Left ventricle myocardium superior (tissue), 1 donor: ENCODE results near the gene SESN3. TPM values are rescaled to one million over a fixed set of nuclear protein-coding genes. Genes with fewer than 3 reads are reported as not detected.
"Not testable (repeated sequence)": the region's sequence is repeated elsewhere in the genome, so short reads cannot be mapped to it uniquely, and the experiment has no call there.

Experiments
- ATAC-seq: fragments of 200-7000 bp; cut with Tn5 transposase; one replicate; pipeline ENCODE4 v1.9.1; 2020; ENCODE audit warnings: mild to moderate bottlenecking, moderate library complexity
- DNase-seq: peaks from one replicate; pipeline ENCODE4 v3.0.0-alpha.2; 2020
- intact Hi-C: fragments of 100-400 bp; cut with micrococcal nuclease; formaldehyde crosslinking; loops from one replicate; pipeline ENCODE4 v1.11.0; 2022
- total RNA-seq: library from RNA; stranded (reverse); fragmentation: NEBNext Ultra II Directional; extraction: Animal tissue kit (Norgen Biotek cat#: 25700); gene quantifications from one replicate; pipeline ENCODE4 v1.2.1, GENCODE V29; 2021
- donor health status: DM: no; HTN: yes; CAD: no; lungs with severe emphysema.

SESN3 gene
- total RNA-seq, 1 donor from 2014 or later, result 5.7 TPM

DNA sequence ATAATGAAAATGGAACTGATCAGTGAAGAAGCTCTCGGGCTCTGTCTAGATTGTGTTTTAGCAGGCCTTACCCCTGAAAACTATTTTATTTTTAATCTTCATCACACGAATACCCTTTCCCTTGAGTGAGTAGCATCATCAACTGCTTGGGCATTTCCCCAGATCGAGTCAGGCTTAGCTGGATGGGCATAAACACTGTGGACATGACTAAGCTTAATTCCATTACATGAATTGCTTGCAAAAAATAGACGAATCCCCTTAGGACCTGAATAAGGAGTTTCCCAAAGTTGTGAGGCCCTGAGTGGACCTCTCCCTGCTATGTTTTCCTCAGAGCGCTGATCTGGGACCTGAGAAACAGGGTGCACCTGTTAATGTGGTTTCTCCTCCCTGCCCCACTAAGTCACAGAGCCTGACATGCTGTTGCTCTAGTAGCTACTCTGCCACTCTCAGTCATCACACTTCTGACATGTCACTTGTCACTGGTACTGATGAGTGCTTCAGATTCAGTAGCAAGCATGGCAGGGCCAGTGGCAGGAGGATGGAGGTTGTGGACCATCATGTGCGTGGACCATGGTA lies 87.8 kb downstream of the SESN3 start:
- no peak for ATAC-seq
- intact Hi-C loops, result loop anchor here (10.0 kb wide), 1 partner anchor 48 kb away; no protein-coding TSS in a partner anchor
- DNase-seq, result no peak

DNA sequence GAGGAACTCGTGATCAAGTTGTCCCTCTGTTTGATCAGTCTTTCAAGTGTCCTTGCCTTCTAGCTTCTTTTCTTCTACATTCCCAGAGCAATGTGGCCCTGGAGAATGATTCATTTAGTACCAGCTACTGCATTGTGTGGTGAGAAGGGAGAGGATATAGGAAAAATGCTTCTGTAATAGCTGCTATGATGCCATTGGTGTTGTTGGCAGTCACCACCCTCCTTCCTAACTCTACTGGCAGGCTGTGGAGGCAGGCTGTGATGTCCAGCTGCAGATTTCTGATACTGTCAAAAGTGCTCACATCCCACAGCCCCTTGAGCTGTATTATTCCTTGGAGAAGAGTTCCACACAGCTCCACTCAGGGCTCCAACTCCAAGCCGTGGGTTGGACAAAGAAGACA lies 88.6 kb downstream of the SESN3 start:
- no peak for ATAC-seq
- DNase-seq, result no peak
- intact Hi-C loops, result loop anchor here (10.0 kb wide), 1 partner anchor 48 kb away; no protein-coding TSS in a partner anchor

DNA sequence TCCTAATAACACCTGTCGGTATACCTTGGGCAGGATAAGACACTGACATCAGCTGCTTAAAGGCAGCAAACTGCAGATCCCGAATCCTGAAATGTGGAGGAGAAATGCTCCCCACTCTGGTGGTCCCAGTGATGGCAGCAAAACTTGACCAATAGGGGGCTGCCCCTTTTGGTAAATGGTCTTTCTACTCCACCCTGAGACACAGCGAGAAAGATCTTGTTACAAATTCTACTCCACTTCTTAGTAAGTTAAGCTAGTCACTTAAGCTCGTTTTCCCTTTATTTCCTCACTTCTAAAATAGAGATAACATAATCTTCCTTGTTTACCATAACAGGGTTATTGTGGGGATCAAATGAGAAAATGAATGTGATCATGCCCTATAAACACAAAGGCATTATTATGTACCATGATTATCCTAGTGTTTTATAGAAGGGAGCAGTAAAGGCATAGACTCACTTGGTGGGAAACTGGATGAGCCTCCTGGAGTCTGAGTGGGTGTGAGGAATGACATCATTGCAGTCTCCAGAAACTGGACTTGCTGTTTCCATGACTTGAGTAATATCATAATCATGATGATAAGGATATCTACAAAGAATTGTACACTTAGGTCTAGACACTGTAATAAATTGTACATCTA lies 90.5 kb downstream of the SESN3 start:
- ATAC-seq (no peak), DNase-seq (no peak)
- intact Hi-C loops, result loop anchor here (10.0 kb wide), 1 partner anchor 46 kb away; no protein-coding TSS in a partner anchor

DNA sequence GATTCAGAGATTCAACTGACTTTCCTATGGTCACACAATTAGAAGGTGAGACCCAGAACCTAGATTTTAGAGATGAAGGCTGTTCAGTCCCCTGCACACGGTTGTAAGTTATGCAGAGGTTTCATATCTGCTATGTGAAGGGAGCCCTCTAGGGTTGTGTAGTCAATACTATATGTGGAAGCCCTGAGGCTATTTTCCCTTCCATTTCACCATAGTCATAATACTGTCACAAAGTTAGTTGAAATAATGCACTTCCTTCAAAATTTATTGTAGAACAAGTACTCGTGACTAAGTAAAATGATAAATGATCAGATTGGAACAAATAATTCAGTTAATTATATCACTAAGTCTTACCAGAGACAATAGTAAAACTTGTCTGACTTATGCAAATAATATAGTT lies 92.6 kb downstream of the SESN3 start:
- no peak for DNase-seq
- ATAC-seq, result peak; percentile 24
- intact Hi-C loops, result no loop called here

DNA sequence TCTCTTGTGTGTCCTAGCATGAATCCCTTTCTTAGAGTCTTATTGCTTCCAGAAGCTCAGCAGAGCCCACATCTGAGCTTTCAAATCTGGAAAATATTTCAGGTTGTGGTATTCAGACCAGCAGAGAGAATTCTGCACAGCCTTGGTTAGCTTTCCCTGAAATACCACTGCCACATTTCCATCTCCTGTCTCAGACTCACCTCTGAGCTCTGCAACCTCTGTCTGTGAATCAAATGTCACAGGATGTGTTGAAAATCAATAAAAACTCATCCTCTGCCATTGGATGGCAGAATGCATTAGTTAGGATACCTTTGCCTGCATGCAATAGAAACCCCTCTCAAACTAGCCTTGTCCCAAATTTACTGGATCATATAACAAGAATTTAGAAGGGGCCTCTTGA lies 93.7 kb downstream of the SESN3 start:
- DNase-seq (no peak), ATAC-seq (no peak)
- intact Hi-C loops, result no loop called here

DNA sequence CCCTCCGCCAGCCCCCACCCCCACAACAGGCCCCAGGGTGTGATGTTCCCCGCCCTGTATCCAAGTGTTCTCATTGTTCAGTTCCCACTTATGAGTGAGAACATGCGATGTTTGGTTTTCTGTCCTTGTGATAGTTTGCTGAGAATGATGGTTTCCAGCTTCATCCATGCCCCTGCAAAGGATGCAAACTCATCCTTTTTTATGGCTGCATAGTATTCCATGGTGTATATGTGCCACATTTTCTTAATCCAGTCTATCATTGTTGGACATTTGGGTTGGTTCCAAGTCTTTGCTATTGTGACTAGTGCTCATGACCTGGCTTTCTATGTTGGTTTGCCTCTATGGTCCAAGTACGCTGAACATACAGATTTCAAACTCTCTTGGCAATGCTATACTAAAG lies 94.3 kb downstream of the SESN3 start:
- DNase-seq, ATAC-seq, intact Hi-C loops: not testable (repeated sequence)

DNA sequence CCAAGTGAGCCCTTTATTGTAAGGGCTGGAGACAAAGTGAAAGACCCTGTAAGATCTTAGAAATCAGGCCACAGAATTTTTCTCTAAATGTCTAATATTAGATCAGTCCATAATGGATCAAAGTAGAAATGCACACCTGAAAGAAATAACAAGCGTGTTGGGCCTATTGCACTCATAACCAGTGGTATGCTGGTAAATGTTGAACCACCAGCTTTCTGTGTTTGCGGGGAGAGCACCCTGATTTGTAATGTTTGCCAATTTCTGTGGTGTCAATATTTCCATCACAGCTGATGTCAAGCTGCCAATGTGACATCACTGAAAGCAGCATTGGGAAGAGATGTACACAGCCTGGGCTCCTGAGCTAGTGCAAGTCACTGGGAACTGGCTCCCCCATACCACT lies 95.1 kb downstream of the SESN3 start:
- no peak for DNase-seq
- intact Hi-C loops, result no loop called here
- no peak for ATAC-seq

DNA sequence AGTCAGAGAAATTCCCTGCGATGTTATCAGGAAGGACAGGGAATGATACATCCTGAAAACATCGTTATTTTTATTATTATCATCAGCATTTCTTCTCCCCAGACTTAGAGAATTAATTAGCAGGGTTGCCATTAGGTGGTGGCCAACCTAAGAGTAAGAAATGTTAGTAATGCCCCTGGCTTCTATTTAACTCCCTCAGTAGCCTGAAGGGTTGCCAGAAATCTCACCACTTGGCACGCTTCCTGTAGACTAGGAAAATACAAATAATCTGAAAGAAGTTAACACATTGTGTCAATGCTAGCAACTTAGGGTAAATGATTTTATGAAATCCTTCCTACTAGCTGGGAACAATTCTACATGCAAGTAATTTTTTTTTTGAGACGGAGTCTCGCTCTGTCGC lies 95.8 kb downstream of the SESN3 start:
- intact Hi-C loops, result no loop called here
- no peak for DNase-seq
- no peak for ATAC-seq

DNA sequence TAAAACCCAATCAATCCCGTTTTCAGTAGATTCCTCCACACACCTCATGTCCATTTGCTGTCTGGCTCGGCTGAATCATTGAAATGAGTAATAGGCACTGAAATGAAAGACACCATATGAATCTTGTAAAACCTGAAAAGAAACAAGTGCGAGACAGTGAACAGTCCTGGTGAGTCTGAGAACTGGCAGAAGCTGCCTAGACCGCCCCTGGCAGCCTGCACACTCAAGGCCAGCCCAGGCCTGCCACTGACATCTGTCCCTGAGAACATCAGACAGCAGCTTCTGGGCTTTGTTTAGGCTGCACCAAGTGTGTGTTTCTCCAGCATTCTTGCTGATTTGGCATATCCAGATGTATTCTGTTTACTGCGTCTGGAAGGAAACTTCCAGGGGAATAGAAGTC lies 96.5 kb downstream of the SESN3 start:
- peak; percentile 65 for ATAC-seq
- intact Hi-C loops, result no loop called here
- no peak for DNase-seq

DNA sequence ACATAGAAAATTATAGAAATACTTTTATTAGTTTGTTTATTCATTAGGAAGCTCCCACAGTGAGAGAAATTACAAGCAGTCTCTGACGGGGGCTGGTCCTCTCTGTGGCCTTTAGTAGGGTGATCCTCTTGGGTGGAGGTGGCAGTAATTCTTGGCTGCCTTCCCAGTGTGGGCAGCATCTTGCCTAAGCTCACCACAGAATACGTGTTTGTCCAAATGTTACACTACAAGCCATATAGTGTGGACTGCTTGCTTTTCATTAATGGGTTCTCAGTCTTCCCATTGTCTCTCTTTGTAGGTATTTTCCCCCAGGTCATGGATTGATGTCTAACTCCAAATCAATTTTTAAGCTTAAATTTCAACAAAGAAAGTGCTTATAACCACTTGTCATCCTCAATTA lies 98.0 kb downstream of the SESN3 start:
- intact Hi-C loops, result no loop called here
- DNase-seq (no peak), ATAC-seq (no peak)

DNA sequence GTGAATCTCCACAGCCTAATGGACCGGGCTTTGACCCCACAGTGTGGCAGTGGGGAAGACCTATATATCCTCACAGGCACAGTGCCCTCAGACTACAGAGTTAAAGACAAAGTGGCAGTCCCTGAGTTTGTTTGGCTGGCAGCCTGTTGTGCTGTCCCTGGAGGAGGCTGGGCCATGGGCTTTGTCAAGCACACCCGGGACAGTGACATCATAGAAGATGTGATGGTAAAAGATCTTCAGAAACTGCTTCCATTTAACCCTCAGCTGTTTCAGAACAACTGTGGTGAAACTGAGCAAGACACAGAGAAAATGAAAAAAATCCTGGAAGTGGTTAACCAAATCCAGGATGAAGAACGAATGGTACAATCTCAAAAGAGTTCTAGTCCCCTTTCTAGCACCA lies 102.4 kb downstream of the SESN3 start:
- DNase-seq, result no peak
- intact Hi-C loops, result no loop called here
- no peak for ATAC-seq

DNA sequence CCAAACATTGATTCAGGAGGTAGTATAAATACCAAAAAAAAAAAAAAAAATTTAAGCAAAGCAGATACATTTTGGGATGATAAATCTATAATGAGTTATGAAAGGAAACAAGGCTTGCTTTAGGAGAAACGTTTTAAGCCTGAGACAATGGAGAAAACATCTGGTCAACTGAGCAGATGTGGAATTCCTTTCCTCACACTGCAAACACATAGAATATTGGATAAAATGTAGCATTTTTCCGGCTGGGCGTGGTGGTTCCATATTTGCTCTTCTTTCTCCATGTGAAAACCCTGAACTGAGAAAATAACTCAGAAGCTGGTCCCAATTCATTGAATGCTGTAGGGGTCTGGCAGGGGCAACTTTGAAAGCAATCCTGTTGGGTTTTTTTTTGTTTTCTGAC lies 107.4 kb downstream of the SESN3 start:
- intact Hi-C loops, result no loop called here
- ATAC-seq, result no peak
- DNase-seq, result no peak

DNA sequence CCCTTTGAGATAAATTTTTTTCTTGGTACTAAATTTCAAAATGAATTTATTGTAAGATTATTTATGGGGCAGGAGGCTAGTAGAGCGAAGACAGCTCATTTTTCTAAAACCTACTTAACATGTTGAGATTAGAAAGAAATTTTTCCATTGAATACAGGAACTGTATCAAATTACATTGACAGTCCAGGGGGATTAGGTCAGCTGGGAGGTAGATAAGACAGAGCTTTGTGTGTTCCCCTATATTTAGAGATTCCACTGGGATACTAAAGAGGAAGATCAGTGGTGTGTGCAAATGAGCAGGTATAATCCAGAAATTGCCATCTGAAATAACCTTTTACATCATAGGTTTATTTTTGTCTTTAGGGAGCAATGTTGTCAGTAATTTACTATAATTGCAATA lies 109.3 kb downstream of the SESN3 start:
- intact Hi-C loops, result no loop called here

DNA sequence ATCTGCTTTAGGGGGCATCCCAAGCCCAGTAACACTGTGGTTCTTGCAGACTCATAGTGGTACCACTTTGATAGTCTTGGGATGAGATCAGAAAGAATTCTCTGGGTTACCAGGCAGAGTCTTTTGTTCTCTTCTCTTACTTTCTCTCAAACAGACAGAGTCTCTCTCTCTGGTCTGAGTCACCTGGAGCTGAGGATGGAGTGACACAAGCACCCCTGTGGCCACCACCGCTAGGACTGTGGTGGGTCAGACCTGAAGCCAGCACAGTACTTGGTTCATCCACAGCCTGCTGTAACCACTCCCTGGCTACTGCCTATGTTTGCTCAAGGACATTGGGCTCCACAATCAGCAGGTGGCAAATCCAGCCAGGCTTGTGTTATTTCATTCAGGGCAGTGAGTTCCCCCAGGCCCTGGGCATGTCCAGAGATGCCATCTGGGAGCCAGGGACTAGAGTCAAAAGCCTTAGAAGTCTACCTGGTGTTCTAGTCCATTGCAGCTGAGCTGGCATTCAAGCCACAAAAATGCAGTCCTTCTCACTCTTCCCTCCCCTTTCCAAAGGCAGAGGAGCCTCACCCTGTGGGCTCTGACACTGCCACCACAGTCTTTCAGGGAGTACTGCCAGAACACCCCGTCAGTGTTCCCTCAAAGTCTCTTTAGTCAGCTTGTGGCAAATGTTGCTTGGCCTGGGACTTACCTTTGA lies 111.5 kb downstream of the SESN3 start:
- intact Hi-C loops, result no loop called here
- ATAC-seq, result no peak
- no peak for DNase-seq

More for the DNA sequence above, 109.3 kb downstream of the SESN3 start:
- no peak for ATAC-seq
- no peak for DNase-seq

DNA sequence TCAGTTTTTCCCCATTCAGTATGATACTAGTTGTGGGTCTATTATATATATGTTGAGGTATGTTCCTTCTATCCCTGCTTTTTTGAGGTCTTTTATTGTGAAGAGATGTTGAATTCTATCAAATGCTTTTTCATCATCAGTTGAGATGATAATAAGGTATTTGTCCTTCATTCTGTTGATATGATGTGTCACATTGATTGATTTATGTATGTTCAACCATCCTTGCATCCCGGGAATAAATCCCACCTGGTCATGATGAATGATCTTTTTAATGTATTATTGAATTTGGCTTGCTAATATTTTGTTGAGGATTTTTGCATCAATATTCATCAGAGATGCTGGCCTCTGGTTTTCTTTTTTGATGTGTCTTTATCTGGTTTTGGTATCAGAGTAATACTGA lies 115.4 kb downstream of the SESN3 start:
- no peak for ATAC-seq
- no peak for DNase-seq
- intact Hi-C loops, result no loop called here

Other genes starting within 250 kb of the SESN3 start
- not detected for gene KDM4E, start 205.9 kb downstream of the SESN3 start, total RNA-seq
- not detected for gene KDM4F, start 181.8 kb downstream of the SESN3 start, total RNA-seq
- gene SRSF8, start 164.3 kb downstream of the SESN3 start, total RNA-seq, result 24.9 TPM
- gene ENDOD1, start 141.4 kb downstream of the SESN3 start, total RNA-seq, result 10.7 TPM